DOHH2 (cell line): Measurements from ENCODE around the gene CALHM2.

Experiments
- H3F3A ChIP-seq: fragments of 200-600 bp; sonication (generic), shearing (Covaris generic); 2 replicates; pipeline ENCODE4 v1.6.0; 2016; ENCODE audit warnings: antibody characterized with exemption, mild to moderate bottlenecking; ENCODE audit not compliant: control insufficient read depth, insufficient read depth
- H3K27ac ChIP-seq: fragments of 200-600 bp; sonication (generic); 2 replicates; pipeline ENCODE4 v1.5.1; 2014; ENCODE audit warnings: low read depth, mild to moderate bottlenecking, low read length, moderate library complexity
- H3K27me3 ChIP-seq: fragments of 200-600 bp; sonication (generic); 2 replicates; pipeline ENCODE4 v1.6.1; 2014; ENCODE audit warnings: mild to moderate bottlenecking, low read length, mixed read lengths; ENCODE audit not compliant: control insufficient read depth
- H3K36me3 ChIP-seq: fragments of 200-600 bp; sonication (generic); 2 replicates; pipeline ENCODE4 v1.6.1; 2014; ENCODE audit warnings: mild to moderate bottlenecking, low read length, moderate library complexity, mixed read lengths; ENCODE audit not compliant: control insufficient read depth
- H3K4me1 ChIP-seq: fragments of 200-600 bp; sonication (generic); 2 replicates; pipeline ENCODE4 v1.6.1; 2014; ENCODE audit warnings: mild to moderate bottlenecking, low read length, mixed read lengths; ENCODE audit not compliant: control insufficient read depth
- H3K4me2 ChIP-seq: fragments of 200-600 bp; sonication (generic); 2 replicates; pipeline ENCODE4 v1.6.0; 2014; ENCODE audit warnings: mild to moderate bottlenecking, low read length, moderate library complexity
- H3K4me3 ChIP-seq: fragments of 200-600 bp; sonication (generic); 2 replicates; pipeline ENCODE4 v1.5.1; 2014; ENCODE audit warnings: mild to moderate bottlenecking, low read length, mixed read lengths
- H3K79me2 ChIP-seq: fragments of 200-600 bp; sonication (generic); 2 replicates; pipeline ENCODE4 v1.6.1; 2014; ENCODE audit warnings: mild to moderate bottlenecking, low read length, mixed read lengths; ENCODE audit not compliant: control insufficient read depth
- H3K9me2 ChIP-seq: fragments of 200-600 bp; sonication (generic); replicated peaks from 2 replicates; pipeline ENCODE4 v1.6.1; 2014; ENCODE audit warnings: mild to moderate bottlenecking, low read length, mixed read lengths; ENCODE audit not compliant: control insufficient read depth
- H3K9me3 ChIP-seq: fragments of 200-600 bp; sonication (generic); 2 replicates; pipeline ENCODE4 v1.6.1; 2014; ENCODE audit warnings: antibody characterized with exemption, low read length, mixed read lengths; ENCODE audit not compliant: control insufficient read depth, insufficient read depth
- H4K20me1 ChIP-seq: fragments of 200-600 bp; sonication (generic); 2 replicates; pipeline ENCODE4 v1.6.0; 2014; ENCODE audit warnings: low read depth, mild to moderate bottlenecking, antibody characterized with exemption, low read length, moderate library complexity; ENCODE audit not compliant: control insufficient read depth, insufficient read depth
- EZH2phosphoT487 ChIP-seq: fragments of 200-600 bp; sonication (generic); IDR thresholded peaks from 2 replicates; pipeline ENCODE4 v1.6.1; 2017; ENCODE audit warnings: borderline replicate concordance, mild to moderate bottlenecking, antibody characterized with exemption, low read length, moderate library complexity, mixed read lengths
- TF ChIP-seq, protein P1 (sequence below): fragments of 200-600 bp; sonication (generic); IDR thresholded peaks from one replicate; pipeline ENCODE4 v1.5.1; 2014; ENCODE audit warnings: antibody characterized with exemption, mild to moderate bottlenecking, low read depth, low read length; ENCODE audit not compliant: poor library complexity, severe bottlenecking

Gene CALHM2

DNA sequence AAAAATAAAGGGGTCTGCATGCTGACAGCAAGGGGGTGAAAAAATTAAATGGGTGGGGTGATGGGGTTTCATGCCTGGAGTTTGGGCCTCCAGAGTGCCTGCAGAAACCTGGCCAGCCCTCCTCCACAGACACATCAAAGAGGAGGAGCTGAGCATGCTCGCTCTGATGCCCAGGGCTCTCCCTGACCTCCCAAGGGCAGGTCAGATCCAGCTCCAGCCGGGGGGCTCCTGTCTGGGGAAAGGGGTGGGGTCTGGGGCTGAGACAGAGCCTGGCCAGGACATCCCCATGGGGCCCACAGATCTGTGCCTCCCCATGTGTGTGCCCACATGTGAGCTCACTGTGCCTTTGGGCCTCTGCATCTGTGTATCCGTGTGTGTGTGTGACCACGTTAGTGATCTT lies 7.4 kb upstream of the CALHM2 start:
- TF ChIP-seq EZH2phosphoT487 = no peak
- TF ChIP-seq, protein P1, sequence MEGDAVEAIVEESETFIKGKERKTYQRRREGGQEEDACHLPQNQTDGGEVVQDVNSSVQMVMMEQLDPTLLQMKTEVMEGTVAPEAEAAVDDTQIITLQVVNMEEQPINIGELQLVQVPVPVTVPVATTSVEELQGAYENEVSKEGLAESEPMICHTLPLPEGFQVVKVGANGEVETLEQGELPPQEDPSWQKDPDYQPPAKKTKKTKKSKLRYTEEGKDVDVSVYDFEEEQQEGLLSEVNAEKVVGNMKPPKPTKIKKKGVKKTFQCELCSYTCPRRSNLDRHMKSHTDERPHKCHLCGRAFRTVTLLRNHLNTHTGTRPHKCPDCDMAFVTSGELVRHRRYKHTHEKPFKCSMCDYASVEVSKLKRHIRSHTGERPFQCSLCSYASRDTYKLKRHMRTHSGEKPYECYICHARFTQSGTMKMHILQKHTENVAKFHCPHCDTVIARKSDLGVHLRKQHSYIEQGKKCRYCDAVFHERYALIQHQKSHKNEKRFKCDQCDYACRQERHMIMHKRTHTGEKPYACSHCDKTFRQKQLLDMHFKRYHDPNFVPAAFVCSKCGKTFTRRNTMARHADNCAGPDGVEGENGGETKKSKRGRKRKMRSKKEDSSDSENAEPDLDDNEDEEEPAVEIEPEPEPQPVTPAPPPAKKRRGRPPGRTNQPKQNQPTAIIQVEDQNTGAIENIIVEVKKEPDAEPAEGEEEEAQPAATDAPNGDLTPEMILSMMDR = no peak
- H3K9me2 ChIP-seq = no peaks in the 10 kb centered on the region
- no peaks in the 10 kb centered on the region for H3K27me3 ChIP-seq
- H3F3A ChIP-seq = peaks cover 4% of the 10 kb centered on the region; the same call in 1 of the 2 replicates
- no peak overlapping the region for H3K4me2 ChIP-seq
- no peaks in the 10 kb centered on the region for H3K36me3 ChIP-seq
- H4K20me1 ChIP-seq = no peaks in the 10 kb centered on the region
- H3K9me3 ChIP-seq = no peaks in the 10 kb centered on the region
- no peak overlapping the region for H3K27ac ChIP-seq
- H3K4me1 ChIP-seq = peaks cover 41% of the 10 kb centered on the region
- H3K4me3 ChIP-seq = no peak overlapping the region
- no peaks in the 10 kb centered on the region for H3K79me2 ChIP-seq

DNA sequence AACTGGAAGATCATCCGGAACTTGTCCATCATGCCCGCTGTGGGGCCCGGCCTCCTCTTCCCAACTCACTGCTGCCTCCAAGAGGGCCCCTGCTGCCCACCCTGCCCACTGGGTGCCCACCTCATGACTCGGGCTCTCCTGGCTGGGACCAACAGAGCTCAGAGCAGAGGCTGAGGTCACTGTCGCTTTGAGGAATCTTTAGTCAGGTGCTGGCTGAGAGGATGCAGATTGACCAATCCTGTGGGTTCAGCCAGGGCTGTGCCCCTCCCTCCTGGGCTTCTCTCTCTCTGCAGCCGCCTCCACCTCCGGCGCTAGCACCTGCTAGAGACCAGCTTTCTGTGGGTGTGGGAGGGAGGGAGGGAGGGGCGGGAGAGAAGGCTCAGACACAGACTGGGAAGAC lies 6.5 kb upstream of the CALHM2 start, which contains the start of gene CALHM1:
TSS of gene CALHM1 (minus strand) at position 181 of the 400 bp plus-strand sequence. CDS start at position 32, 149 bp downstream.
- Histone ChIP-seq H3K27ac (no peak within 1 kb of the TSS), H3K27me3 (no peaks in the 10 kb centered on the region), H3K4me2 (0 out of 2 replicates have a peak within 1 kb of the TSS, but pooled peaks have one; percentile 19)

DNA sequence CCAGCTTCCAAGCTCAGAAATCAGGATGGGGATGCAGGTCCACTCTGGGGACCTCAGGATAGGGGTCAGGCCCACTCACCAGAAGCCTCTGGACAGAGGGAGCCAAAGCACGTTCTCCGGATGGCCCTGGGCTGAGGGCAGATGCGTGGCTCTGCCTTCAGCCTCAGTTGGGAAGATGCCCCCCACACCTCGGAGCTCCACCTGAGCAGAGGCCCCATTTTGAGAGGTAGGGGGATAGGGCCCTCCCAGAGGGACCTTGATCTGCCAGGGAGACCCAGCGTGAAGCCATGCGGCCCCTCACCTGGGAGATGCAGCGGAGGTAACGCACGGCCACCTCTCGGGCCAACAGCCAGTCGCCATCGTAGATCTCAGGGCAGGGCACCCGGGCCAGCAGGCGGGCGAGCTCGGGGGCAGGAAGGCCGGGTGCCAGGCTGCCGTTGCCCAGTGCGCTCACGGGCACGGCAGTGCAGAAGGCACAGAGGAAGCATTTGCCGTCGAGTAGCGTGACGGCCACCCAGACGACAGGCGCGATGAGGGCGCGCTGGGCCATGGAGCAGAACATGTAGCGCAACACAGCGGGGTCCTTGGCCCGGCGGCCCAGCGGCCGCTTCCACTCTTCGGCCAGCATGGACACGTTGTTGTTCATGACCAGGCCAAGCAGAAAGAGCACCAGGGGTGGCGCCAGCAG lies 5.9 kb upstream of the CALHM2 start:
- Histone ChIP-seq H3K4me2 (no peak overlapping the region), H4K20me1 (no peaks in the 10 kb centered on the region), H3K27me3 (no peaks in the 10 kb centered on the region)

More for the DNA sequence above, 6.5 kb upstream of the CALHM2 start, which contains the start of gene CALHM1:
- Histone ChIP-seq H3K9me3 (no peaks in the 10 kb centered on the region), H3K4me3 (no peak within 1 kb of the TSS), H3K9me2 (no peaks in the 10 kb centered on the region), H3F3A (peaks cover 7% of the 10 kb centered on the region), H3K4me1 (peaks cover 35% of the 10 kb centered on the region), H3K79me2 (no peaks in the 10 kb centered on the region), H4K20me1 (no peaks in the 10 kb centered on the region), H3K36me3 (no peaks in the 10 kb centered on the region)
- TF ChIP-seq, protein P1 = no peak
- no peak for TF ChIP-seq EZH2phosphoT487

More for the DNA sequence above, 5.9 kb upstream of the CALHM2 start:
- Histone ChIP-seq H3K36me3 (no peaks in the 10 kb centered on the region), H3K9me3 (no peaks in the 10 kb centered on the region), H3F3A (peaks cover 10% of the 10 kb centered on the region), H3K4me3 (no peak overlapping the region), H3K9me2 (no peaks in the 10 kb centered on the region), H3K27ac (no peak overlapping the region), H3K4me1 (peaks cover 30% of the 10 kb centered on the region), H3K79me2 (no peaks in the 10 kb centered on the region)
- no peak for TF ChIP-seq EZH2phosphoT487
- TF ChIP-seq, protein P1 = no peak
